Measurements from ENCODE around the gene CYTH3.
"Not testable (repeated sequence)": the region's sequence is repeated elsewhere in the genome, so short reads cannot be mapped to it uniquely, and the experiment has no call there.

The CYTH3 gene

GRCh38 chr7:6200971-6201370 is 71.5 kb downstream of the CYTH3 start:
- TF ChIP-seq, protein P1, sequence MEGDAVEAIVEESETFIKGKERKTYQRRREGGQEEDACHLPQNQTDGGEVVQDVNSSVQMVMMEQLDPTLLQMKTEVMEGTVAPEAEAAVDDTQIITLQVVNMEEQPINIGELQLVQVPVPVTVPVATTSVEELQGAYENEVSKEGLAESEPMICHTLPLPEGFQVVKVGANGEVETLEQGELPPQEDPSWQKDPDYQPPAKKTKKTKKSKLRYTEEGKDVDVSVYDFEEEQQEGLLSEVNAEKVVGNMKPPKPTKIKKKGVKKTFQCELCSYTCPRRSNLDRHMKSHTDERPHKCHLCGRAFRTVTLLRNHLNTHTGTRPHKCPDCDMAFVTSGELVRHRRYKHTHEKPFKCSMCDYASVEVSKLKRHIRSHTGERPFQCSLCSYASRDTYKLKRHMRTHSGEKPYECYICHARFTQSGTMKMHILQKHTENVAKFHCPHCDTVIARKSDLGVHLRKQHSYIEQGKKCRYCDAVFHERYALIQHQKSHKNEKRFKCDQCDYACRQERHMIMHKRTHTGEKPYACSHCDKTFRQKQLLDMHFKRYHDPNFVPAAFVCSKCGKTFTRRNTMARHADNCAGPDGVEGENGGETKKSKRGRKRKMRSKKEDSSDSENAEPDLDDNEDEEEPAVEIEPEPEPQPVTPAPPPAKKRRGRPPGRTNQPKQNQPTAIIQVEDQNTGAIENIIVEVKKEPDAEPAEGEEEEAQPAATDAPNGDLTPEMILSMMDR (IDR thresholded peaks at IDR 0.05; ENCODE audit: insufficient read depth, low read depth, low read length, missing control alignments): no peak
- H3K4me3 ChIP-seq (ENCODE audit: low read length): no peak overlapping the region
- no peak for DNase-seq (ENCODE audit: low read depth)

GRCh38 chr7:6198689-6199595 is 73.5 kb downstream of the CYTH3 start:
- no peak for DNase-seq (ENCODE audit: low read depth)
- no peak overlapping the region for H3K4me3 ChIP-seq (ENCODE audit: low read length)
- TF ChIP-seq, protein P1 (IDR thresholded peaks at IDR 0.05; ENCODE audit: insufficient read depth, low read depth, low read length, missing control alignments): no peak

DNA sequence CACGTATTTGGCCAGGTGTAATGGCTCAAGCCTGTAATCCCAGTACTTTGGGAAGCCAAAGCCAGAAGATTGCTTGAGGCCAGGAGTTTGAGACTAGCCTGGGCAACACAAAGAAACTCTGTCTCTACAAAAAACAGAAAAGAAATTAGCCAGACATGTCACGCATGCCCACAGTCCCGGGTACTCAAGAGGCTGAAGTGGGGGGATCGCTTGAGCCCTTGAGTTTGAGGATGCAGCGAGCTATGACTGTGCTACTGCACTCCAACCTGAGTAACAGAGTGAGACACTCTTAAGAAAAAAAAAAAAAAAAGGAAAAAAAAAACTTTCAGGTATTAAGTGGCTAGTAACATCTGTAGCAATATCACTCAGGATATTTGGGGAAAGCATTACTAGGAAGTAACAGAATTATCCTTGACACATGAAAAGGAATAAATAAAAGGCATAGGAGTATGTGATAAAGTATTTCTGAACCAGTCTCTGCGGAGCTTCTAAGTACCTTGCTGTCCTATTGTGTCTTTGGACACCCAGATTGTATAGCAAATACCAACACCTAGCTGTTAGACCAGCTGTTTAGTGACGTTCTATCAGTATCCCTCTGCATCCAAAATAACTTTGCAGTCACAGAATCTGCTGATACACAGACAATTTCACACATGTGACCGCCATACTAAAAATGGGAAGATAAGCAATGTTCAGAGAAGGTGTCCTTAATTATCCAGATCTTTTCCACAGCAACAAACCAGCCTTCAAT is 74.4 kb downstream of the CYTH3 start:
- TF ChIP-seq, protein P1 (IDR thresholded peaks at IDR 0.05; ENCODE audit: insufficient read depth, low read depth, low read length, missing control alignments): no peak
- H3K4me3 ChIP-seq (ENCODE audit: low read length): no peak overlapping the region
- DNase-seq (ENCODE audit: low read depth): no peak

DNA sequence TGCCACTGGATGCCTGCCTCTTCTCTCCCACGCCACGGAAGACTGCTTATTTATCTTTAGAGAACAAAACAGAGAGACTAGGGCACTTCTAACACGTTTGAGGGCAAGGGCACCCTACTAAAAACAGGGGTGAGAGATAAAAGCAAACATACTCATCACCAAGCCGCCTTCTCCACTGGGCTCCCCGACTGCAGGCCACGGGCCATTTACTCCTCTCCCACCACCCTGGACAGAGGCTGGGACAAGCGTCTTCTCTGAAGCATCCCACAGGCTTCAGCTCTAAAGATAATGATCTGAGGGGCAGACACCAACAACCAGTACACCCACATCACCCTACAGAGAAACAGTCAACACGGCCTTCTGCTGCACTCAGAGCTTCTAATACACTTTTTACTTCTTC is 78.7 kb downstream of the CYTH3 start:
- no peak for DNase-seq (ENCODE audit: low read depth)
- no peak overlapping the region for H3K4me3 ChIP-seq (ENCODE audit: low read length)
- TF ChIP-seq, protein P1 (IDR thresholded peaks at IDR 0.05; ENCODE audit: insufficient read depth, low read depth, low read length, missing control alignments): no peak

- not testable (repeated sequence) for H3K4me3 ChIP-seq (ENCODE audit: low read length); DNase-seq (ENCODE audit: low read depth)
These were observed 81.9 kb downstream of the CYTH3 start for GRCh38 chr7:6190563-6190962.

DNA sequence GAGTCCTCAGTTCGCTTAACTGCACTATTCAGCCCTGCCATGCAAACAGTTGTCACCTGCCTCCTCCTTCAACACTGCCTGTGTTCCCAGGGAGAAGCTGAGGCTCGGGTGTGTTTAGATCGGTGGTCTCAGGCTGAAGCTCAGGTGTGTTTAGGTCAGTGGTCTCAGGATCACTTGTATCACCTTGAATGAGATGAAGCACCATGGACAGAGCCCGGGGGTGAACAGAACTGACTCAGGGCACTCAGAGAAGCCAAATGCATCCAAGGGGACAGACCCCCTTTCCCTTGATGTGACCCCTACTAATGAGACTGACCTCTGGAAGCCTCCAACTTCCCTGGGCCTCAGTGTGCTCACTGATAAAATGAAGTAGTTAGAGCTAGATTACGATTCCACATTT is 84.0 kb downstream of the CYTH3 start:
- DNase-seq (ENCODE audit: low read depth): no peak
- TF ChIP-seq, protein P1 (IDR thresholded peaks at IDR 0.05; ENCODE audit: insufficient read depth, low read depth, low read length, missing control alignments): no peak
- H3K4me3 ChIP-seq (ENCODE audit: low read length): no peak overlapping the region

DNA sequence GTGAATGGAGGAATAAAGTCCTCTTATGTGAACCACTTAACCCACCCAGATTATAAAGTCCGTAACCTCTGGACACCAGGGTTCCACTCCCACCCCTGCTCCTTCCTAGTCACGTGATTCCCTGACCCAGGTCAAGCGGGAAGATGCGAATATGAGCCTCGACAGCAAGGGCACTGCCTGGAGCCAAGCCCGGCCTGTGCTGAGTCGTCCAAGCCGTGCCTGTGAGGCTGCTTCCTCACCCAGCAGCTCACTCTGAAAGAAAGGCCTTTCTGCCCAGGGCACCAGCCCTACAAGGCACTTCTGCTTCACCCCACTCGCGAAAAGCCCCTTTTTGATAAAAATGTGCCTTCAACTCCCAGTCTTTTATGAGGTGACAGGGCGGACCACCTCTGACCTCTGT is 85.8 kb downstream of the CYTH3 start:
- TF ChIP-seq, protein P1 (IDR thresholded peaks at IDR 0.05; ENCODE audit: insufficient read depth, low read depth, low read length, missing control alignments): no peak
- no peak for DNase-seq (ENCODE audit: low read depth)
- H3K4me3 ChIP-seq (ENCODE audit: low read length): no peak overlapping the region

Measured in epithelial cell of esophagus (primary cell).